Duodenal mucosa (tissue), 2 donors: ENCODE measurements around the gene DOCK10.

Experiments
- H3K27ac ChIP-seq: one replicate; pipeline ENCODE4 v1.7.0; 2013; ENCODE audit warnings: low read depth, low read length
- H3K27me3 ChIP-seq, 2 donors: one replicate each; pipeline ENCODE4 v1.7.0; 2013; ENCODE audit warnings: low read length in 2 of 2, control low read depth in 1 of 2; ENCODE audit not compliant: insufficient read depth in 2 of 2, control insufficient read depth in 1 of 2
- H3K36me3 ChIP-seq, 2 donors: one replicate each; pipeline ENCODE4 v1.7.0; 2013; ENCODE audit warnings: low read length in 2 of 2, control low read depth in 1 of 2; ENCODE audit not compliant: insufficient read depth in 2 of 2, control insufficient read depth in 1 of 2
- H3K4me1 ChIP-seq, 2 donors: one replicate each; pipeline ENCODE4 v1.7.0; 2013; ENCODE audit warnings: low read length in 2 of 2, control low read depth in 1 of 2; ENCODE audit not compliant: insufficient read depth in 2 of 2, control insufficient read depth in 1 of 2
- H3K4me3 ChIP-seq, 2 donors: one replicate each; pipeline ENCODE4 v1.7.0; 2013; ENCODE audit warnings: low read length in 2 of 2, low read depth in 1 of 2
- H3K9ac ChIP-seq, 2 donors: one replicate each; pipeline ENCODE4 v1.7.0; 2013; ENCODE audit warnings: low read length in 2 of 2, low read depth in 1 of 2
- H3K9me3 ChIP-seq, 2 donors: one replicate each; pipeline ENCODE4 v1.7.0; 2013; ENCODE audit warnings: low read length in 2 of 2, control low read depth in 1 of 2; ENCODE audit not compliant: control insufficient read depth in 1 of 2

Gene DOCK10

GRCh38 chr2:225041851-225042799, at the start of gene DOCK10:
Gene DOCK10, minus strand, starts transcription at chr2:225042468. Its CDS starts 94 bp downstream, at chr2:225042374.
- H3K27ac ChIP-seq, result peak within 1 kb of the TSS; percentile 20
- H3K4me3 ChIP-seq, result peak within 1 kb of the TSS; percentile 66 to 76
- H3K4me1 ChIP-seq, result peaks cover 14 to 18% of the 10 kb centered on the region in 2 donors
- no peaks in the 10 kb centered on the region for H3K9me3 ChIP-seq
- H3K9ac ChIP-seq, result peak within 1 kb of the TSS; percentile 36 to 39
- H3K36me3 ChIP-seq, result no peaks in the 10 kb centered on the region
- peaks cover 20 to 40% of the 10 kb centered on the region in 2 donors for H3K27me3 ChIP-seq

DNA sequence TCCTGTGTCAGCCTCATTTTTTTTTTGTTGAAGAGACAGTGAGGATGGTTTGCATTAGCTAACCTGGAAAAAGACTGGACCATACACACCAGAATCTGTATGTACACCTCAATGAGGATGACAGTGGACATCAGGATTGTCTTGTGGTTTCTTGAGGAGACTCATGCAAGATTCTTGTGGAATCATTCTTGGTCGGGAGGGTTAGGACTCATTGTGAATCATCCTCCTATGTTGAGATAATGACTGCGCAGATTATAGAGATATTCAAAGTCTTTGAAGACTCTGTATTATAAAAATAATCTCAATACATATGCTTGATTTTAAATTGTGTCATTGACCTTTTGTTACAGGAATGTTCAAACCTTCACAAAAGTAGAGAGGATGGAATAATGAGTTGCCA, 49.1 kb upstream of the DOCK10 start:
- no peak overlapping the region for H3K4me3 ChIP-seq
- H3K36me3 ChIP-seq, result no peaks in the 10 kb centered on the region
- no peaks in the 10 kb centered on the region for H3K4me1 ChIP-seq
- H3K9me3 ChIP-seq, result no peaks in the 10 kb centered on the region
- no peaks in the 10 kb centered on the region for H3K27me3 ChIP-seq
- H3K27ac ChIP-seq, result no peak overlapping the region
- no peak overlapping the region for H3K9ac ChIP-seq

DNA sequence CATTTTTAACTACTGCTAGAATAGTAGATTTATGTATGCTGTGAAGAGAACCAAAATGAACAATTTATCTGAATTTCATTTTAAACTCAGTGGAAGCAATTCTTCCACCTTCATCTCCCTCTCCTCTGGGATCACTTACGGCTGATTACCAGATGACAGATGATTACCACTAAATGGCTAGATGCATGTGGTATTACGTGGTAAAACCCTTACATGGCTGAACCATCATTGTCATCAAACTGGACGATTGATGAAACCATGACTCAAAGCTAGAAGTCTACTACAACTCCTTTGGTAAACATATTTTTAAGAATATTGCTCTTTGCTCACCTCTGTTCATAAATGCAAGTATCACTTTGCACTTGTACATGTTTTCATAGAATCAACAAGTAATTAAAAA, 48.5 kb upstream of the DOCK10 start:
- no peaks in the 10 kb centered on the region for H3K36me3 ChIP-seq
- no peaks in the 10 kb centered on the region for H3K4me1 ChIP-seq
- H3K4me3 ChIP-seq, result no peak overlapping the region
- no peaks in the 10 kb centered on the region for H3K9me3 ChIP-seq
- no peak overlapping the region for H3K9ac ChIP-seq
- no peaks in the 10 kb centered on the region for H3K27me3 ChIP-seq
- H3K27ac ChIP-seq, result no peak overlapping the region

DNA sequence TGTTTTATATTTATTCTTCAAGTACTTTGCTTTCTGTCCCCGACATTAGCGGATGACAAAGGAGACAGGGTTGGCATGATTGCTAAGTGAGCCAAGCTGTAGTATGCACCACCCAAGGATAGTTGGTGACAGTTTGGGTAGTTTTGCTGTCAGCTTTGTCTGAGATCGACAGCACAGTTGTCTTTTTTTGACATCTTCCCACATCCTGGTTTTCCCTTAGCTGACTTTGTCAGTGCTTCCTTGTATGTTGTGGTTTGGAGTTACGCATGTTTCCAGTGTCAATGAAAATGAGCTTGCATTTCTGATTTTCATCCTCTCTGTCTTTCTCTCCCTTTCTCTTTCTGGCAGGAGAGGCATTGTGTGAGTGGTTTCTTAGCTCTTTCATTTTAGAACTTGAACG, 44.6 kb upstream of the DOCK10 start:
- H3K9ac ChIP-seq, result no peak overlapping the region
- no peaks in the 10 kb centered on the region for H3K9me3 ChIP-seq

DNA sequence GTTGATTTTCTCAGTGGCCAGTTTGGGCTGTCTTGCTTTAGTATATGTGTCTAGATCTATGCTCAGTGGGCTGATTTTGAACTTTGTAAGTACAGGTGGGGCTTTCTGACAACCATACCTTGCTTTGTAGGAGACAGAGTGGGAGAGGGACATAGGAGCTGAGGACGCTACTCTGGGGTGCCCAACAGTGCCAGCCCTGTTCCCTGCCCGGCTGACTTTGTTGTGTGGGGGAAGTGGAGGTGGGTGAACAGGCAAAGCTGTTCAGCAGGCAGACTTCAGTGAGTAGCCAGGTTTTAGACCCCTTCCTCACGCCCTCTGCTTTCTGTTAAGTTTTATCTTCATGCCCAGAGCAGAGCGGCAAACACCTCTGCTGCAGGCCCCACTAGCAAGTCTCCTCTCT, 44.2 kb upstream of the DOCK10 start:
- no peaks in the 10 kb centered on the region for H3K4me1 ChIP-seq
- no peaks in the 10 kb centered on the region for H3K9me3 ChIP-seq
- no peak overlapping the region for H3K4me3 ChIP-seq
- H3K27ac ChIP-seq, result no peak overlapping the region
- no peaks in the 10 kb centered on the region for H3K36me3 ChIP-seq
- no peak overlapping the region for H3K9ac ChIP-seq
- H3K27me3 ChIP-seq, result no peaks in the 10 kb centered on the region

More for the DNA sequence above, 44.6 kb upstream of the DOCK10 start:
- H3K27ac ChIP-seq, result no peak overlapping the region
- no peaks in the 10 kb centered on the region for H3K4me1 ChIP-seq
- H3K27me3 ChIP-seq, result no peaks in the 10 kb centered on the region
- no peaks in the 10 kb centered on the region for H3K36me3 ChIP-seq
- no peak overlapping the region for H3K4me3 ChIP-seq

DNA sequence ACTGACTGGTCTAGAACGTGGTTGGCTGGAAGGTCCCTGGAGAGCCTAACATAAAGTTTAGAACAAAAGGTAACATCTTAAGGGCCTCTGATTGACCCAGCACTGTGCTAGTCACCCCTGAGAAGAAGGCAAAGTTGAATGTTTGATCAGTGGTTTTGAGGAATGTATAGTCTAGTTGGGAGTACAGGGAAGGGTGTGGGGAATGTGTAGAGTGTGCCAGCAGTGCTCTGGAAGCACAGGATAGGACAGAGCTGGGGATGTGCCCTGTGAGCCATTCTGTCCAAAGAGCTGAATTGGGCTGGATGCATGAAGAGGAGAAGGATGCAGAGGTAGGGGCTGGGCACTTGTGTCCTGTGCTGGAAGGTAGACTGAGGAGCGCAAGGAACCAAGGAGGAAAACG, 41.0 kb upstream of the DOCK10 start:
- Histone ChIP-seq H3K4me3 (no peak overlapping the region), H3K4me1 (no peaks in the 10 kb centered on the region), H3K9ac (no peak overlapping the region), H3K27ac (no peak overlapping the region), H3K36me3 (no peaks in the 10 kb centered on the region), H3K9me3 (no peaks in the 10 kb centered on the region), H3K27me3 (no peaks in the 10 kb centered on the region)

- Histone ChIP-seq H3K9ac (no peak overlapping the region), H3K27ac (no peak overlapping the region)
Observed at GRCh38 chr2:225076125-225076524, 33.9 kb upstream of the DOCK10 start.

DNA sequence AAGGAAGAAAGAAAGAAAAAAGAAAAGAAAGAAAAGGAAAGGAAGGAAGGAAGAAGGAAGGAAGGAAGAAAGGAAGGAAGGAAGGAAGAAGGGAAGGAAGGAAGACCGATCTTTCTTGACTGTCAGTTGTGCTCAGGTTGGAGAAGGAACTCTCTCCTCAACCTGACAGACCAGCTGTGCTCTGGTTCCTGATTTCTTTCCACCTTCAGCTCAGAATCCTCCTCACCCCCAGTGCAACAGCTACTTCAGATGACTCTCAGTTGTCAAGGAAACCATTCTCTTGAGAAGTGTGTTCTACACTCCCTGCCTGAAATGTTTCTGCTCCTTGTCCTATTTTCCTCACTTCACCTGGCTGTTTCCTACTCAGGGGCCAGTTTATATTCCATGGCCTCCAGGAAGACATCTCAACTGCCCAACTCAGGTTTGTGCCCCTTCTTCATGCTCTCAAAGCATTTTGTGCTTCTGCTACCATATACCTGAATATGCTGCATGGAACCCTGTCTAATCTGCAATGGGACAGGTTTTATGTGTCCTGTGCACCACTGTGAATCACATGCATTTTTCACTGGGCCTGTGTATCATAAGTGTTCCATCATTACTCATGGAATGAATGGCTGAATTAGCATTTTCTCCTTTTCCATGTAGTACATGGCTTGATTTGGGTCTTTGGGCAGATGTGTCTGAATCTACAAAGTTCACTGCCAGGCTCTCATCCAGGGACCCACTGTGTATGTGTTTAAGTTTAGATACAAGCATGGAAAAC, 32.8 kb upstream of the DOCK10 start:
- Histone ChIP-seq H3K9me3 (no peaks in the 10 kb centered on the region), H3K4me3 (no peak overlapping the region), H3K4me1 (no peaks in the 10 kb centered on the region), H3K27ac (no peak overlapping the region), H3K27me3 (no peaks in the 10 kb centered on the region), H3K36me3 (no peaks in the 10 kb centered on the region), H3K9ac (no peak overlapping the region)

More at GRCh38 chr2:225076125-225076524, 33.9 kb upstream of the DOCK10 start:
- Histone ChIP-seq H3K4me3 (no peak overlapping the region), H3K36me3 (no peaks in the 10 kb centered on the region), H3K9me3 (no peaks in the 10 kb centered on the region), H3K4me1 (no peaks in the 10 kb centered on the region), H3K27me3 (no peaks in the 10 kb centered on the region)

- no peaks in the 10 kb centered on the region for H3K9me3 ChIP-seq
- no peak overlapping the region for H3K27ac ChIP-seq
- H3K4me1 ChIP-seq, result no peaks in the 10 kb centered on the region
- H3K36me3 ChIP-seq, result no peaks in the 10 kb centered on the region
- no peak overlapping the region for H3K9ac ChIP-seq
- H3K27me3 ChIP-seq, result no peaks in the 10 kb centered on the region
- no peak overlapping the region for H3K4me3 ChIP-seq
Observed at GRCh38 chr2:225074366-225074765, 32.1 kb upstream of the DOCK10 start.

- no peaks in the 10 kb centered on the region for H3K4me1 ChIP-seq
- no peaks in the 10 kb centered on the region for H3K27me3 ChIP-seq
- no peak overlapping the region for H3K4me3 ChIP-seq
- H3K27ac ChIP-seq, result no peak overlapping the region
- H3K9ac ChIP-seq, result no peak overlapping the region
- H3K9me3 ChIP-seq, result no peaks in the 10 kb centered on the region
- no peaks in the 10 kb centered on the region for H3K36me3 ChIP-seq
Observed at GRCh38 chr2:225073198-225073597, 30.9 kb upstream of the DOCK10 start.
